ENCODE results near the gene PCDHA1.

Gene PCDHA1

DNA sequence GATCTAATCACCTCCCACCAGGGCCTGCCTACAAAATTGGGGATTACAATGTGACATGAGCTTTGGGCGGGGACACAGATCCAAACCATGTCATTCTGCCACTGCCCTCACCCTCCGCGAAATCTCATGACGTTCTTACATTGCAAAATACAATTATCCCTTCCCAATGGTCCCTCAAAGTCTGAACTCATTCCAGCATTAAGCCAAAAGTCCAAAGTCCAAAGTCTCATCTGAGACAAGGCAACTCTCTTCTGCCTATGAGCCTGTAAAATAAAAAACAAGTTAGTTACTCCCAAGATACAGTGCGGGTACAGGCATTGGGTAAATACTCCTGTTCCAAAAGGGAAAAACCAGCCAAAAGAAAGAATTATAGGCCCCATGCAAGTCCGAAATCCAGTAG lies 165.7 kb downstream of the PCDHA1 start:
- no peak overlapping the region for H3K27ac ChIP-seq (ENCODE audit: low read depth, low read length)
- H3K27me3 ChIP-seq (ENCODE audit: control insufficient read depth, low read length) = no peaks in the 10 kb centered on the region
- H3K4me2 ChIP-seq (ENCODE audit: low read length) = no peak overlapping the region
- H3K9me3 ChIP-seq (ENCODE audit: control insufficient read depth, insufficient read depth, low read length) = no peaks in the 10 kb centered on the region; the same call in 1 of the 2 replicates
- H3F3A ChIP-seq (ENCODE audit: control insufficient read depth, insufficient read depth) = no peaks in the 10 kb centered on the region
- no peaks in the 10 kb centered on the region for H3K9me2 ChIP-seq (replicated peaks; ENCODE audit: control insufficient read depth, low read length)
- no peaks in the 10 kb centered on the region for H3K4me1 ChIP-seq (ENCODE audit: control insufficient read depth, low read length)
- H4K20me1 ChIP-seq (ENCODE audit: control insufficient read depth, insufficient read depth, low read depth, low read length) = no peaks in the 10 kb centered on the region
- TF ChIP-seq EZH2phosphoT487 (IDR thresholded peaks at IDR 0.05; ENCODE audit: borderline replicate concordance, low read length) = no peak
- TF ChIP-seq, protein P1, sequence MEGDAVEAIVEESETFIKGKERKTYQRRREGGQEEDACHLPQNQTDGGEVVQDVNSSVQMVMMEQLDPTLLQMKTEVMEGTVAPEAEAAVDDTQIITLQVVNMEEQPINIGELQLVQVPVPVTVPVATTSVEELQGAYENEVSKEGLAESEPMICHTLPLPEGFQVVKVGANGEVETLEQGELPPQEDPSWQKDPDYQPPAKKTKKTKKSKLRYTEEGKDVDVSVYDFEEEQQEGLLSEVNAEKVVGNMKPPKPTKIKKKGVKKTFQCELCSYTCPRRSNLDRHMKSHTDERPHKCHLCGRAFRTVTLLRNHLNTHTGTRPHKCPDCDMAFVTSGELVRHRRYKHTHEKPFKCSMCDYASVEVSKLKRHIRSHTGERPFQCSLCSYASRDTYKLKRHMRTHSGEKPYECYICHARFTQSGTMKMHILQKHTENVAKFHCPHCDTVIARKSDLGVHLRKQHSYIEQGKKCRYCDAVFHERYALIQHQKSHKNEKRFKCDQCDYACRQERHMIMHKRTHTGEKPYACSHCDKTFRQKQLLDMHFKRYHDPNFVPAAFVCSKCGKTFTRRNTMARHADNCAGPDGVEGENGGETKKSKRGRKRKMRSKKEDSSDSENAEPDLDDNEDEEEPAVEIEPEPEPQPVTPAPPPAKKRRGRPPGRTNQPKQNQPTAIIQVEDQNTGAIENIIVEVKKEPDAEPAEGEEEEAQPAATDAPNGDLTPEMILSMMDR (IDR thresholded peaks at IDR 0.05; ENCODE audit: low read depth, low read length, poor library complexity, severe bottlenecking) = no peak
- no peaks in the 10 kb centered on the region for H3K79me2 ChIP-seq (ENCODE audit: control insufficient read depth, low read length)
- no peaks in the 10 kb centered on the region for H3K36me3 ChIP-seq (ENCODE audit: control insufficient read depth, low read length)
- H3K4me3 ChIP-seq (ENCODE audit: low read length) = no peak overlapping the region

DNA sequence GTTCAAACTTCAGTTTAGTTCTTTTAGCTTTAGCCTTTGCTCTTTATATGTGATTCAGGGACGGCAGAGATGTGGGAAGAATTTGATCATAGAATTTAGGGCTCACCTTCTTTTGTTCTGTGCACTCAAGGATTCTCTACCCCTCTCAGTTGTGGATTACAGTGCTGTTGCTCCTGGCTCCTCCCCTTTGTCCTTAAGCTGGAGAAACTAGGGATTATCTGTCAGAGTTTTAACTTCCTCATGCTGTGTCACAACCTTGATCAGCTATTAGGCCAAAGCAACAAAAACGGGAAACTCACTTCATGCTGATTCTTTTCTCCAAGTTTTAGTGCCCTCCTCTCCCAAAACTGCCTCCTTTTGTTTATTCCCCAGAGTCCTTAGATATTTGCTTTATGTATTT lies 167.3 kb downstream of the PCDHA1 start:
- H3K4me2 ChIP-seq (ENCODE audit: low read length) = no peak overlapping the region
- no peaks in the 10 kb centered on the region for H3K79me2 ChIP-seq (ENCODE audit: control insufficient read depth, low read length)
- no peaks in the 10 kb centered on the region; the same call in 1 of the 2 replicates for H3K9me3 ChIP-seq (ENCODE audit: control insufficient read depth, insufficient read depth, low read length)
- H4K20me1 ChIP-seq (ENCODE audit: control insufficient read depth, insufficient read depth, low read depth, low read length) = no peaks in the 10 kb centered on the region
- no peak overlapping the region for H3K27ac ChIP-seq (ENCODE audit: low read depth, low read length)
- H3K36me3 ChIP-seq (ENCODE audit: control insufficient read depth, low read length) = no peaks in the 10 kb centered on the region
- H3K9me2 ChIP-seq (replicated peaks; ENCODE audit: control insufficient read depth, low read length) = no peaks in the 10 kb centered on the region
- TF ChIP-seq EZH2phosphoT487 (IDR thresholded peaks at IDR 0.05; ENCODE audit: borderline replicate concordance, low read length) = no peak
- TF ChIP-seq, protein P1 (IDR thresholded peaks at IDR 0.05; ENCODE audit: low read depth, low read length, poor library complexity, severe bottlenecking) = no peak
- H3K4me3 ChIP-seq (ENCODE audit: low read length) = no peak overlapping the region
- H3F3A ChIP-seq (ENCODE audit: control insufficient read depth, insufficient read depth) = no peaks in the 10 kb centered on the region
- H3K4me1 ChIP-seq (ENCODE audit: control insufficient read depth, low read length) = no peaks in the 10 kb centered on the region
- H3K27me3 ChIP-seq (ENCODE audit: control insufficient read depth, low read length) = no peaks in the 10 kb centered on the region

DNA sequence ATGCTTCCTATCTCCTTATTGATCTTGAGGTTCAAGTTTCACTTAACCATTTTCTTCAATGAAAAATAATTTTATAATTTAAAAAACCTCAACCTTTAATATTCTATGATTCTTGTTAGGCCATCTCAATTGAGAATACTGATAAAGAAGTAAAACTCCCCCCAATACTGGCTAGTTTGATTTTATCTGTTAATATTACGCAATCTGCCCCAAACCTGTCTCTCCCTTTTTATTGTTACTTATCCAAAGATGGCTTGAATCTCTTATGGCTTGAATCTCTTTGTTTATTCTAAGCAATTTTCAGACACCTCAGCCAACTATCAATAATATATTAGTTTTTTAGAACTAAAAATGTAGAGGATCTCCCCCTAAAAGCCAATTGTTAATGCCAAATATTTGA lies 176.2 kb downstream of the PCDHA1 start:
- H3F3A ChIP-seq (ENCODE audit: control insufficient read depth, insufficient read depth) = no peaks in the 10 kb centered on the region
- no peaks in the 10 kb centered on the region for H3K9me2 ChIP-seq (replicated peaks; ENCODE audit: control insufficient read depth, low read length)
- H3K4me1 ChIP-seq (ENCODE audit: control insufficient read depth, low read length) = no peaks in the 10 kb centered on the region
- TF ChIP-seq, protein P1 (IDR thresholded peaks at IDR 0.05; ENCODE audit: low read depth, low read length, poor library complexity, severe bottlenecking) = no peak
- TF ChIP-seq EZH2phosphoT487 (IDR thresholded peaks at IDR 0.05; ENCODE audit: borderline replicate concordance, low read length) = no peak
- H3K9me3 ChIP-seq (ENCODE audit: control insufficient read depth, insufficient read depth, low read length) = peaks cover 6% of the 10 kb centered on the region; the same call in 1 of the 2 replicates
- H3K4me2 ChIP-seq (ENCODE audit: low read length) = no peak overlapping the region
- no peaks in the 10 kb centered on the region for H4K20me1 ChIP-seq (ENCODE audit: control insufficient read depth, insufficient read depth, low read depth, low read length)
- H3K79me2 ChIP-seq (ENCODE audit: control insufficient read depth, low read length) = no peaks in the 10 kb centered on the region
- no peaks in the 10 kb centered on the region for H3K36me3 ChIP-seq (ENCODE audit: control insufficient read depth, low read length)
- H3K4me3 ChIP-seq (ENCODE audit: low read length) = no peak overlapping the region
- H3K27me3 ChIP-seq (ENCODE audit: control insufficient read depth, low read length) = peaks cover 4% of the 10 kb centered on the region; the same call in 1 of the 2 replicates
- no peak overlapping the region for H3K27ac ChIP-seq (ENCODE audit: low read depth, low read length)

Data from DOHH2 (cell line).